ENCODE measurements around the gene DMTF1.
"Not testable (repeated sequence)": the region's sequence is repeated elsewhere in the genome, so short reads cannot be mapped to it uniquely, and the experiment has no call there.

DNA sequence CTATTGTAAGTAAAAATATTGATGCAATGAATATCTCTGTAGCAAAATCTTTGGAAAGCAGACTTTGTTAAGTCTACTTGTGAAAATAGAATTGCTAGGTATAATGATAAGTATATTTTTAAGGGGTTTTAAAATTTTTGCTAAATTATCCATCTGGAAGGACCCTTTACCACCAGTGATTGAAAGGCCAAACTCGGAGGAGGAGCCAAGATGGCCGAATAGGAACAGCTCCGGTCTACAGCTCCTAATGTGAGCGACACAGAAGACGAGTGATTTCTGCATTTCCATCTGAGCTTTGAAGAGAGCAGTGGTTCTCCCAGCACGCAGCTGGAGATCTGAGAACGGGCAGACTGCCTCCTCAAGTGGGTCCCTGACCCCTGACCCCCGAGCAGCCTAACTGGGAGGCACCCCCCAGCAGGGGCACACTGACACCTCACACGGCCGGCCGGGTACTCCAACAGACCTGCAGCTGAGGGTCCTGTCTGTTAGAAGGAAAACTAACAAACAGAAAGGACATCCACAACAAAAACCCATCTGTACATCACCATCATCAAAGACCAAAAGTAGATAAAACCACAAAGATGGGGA lies 86.3 kb downstream of the DMTF1 start:
- TF ChIP-seq EP300 (IDR thresholded peaks at IDR 0.05; ENCODE audit: borderline replicate concordance in 1 of 2, low read depth in 2 of 2, low read length in 2 of 2); TCF12 (IDR thresholded peaks at IDR 0.05; ENCODE audit: low read depth, low read length): not testable (repeated sequence)
- TF ChIP-seq, protein P1, sequence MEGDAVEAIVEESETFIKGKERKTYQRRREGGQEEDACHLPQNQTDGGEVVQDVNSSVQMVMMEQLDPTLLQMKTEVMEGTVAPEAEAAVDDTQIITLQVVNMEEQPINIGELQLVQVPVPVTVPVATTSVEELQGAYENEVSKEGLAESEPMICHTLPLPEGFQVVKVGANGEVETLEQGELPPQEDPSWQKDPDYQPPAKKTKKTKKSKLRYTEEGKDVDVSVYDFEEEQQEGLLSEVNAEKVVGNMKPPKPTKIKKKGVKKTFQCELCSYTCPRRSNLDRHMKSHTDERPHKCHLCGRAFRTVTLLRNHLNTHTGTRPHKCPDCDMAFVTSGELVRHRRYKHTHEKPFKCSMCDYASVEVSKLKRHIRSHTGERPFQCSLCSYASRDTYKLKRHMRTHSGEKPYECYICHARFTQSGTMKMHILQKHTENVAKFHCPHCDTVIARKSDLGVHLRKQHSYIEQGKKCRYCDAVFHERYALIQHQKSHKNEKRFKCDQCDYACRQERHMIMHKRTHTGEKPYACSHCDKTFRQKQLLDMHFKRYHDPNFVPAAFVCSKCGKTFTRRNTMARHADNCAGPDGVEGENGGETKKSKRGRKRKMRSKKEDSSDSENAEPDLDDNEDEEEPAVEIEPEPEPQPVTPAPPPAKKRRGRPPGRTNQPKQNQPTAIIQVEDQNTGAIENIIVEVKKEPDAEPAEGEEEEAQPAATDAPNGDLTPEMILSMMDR (IDR thresholded peaks at IDR 0.05; ENCODE audit: control extremely low read depth in 1 of 3, insufficient read depth in 1 of 3, low read depth in 1 of 3, low read length in 3 of 3): not testable (repeated sequence)
